Measurements from ENCODE around the gene CLDN20. TPM values are rescaled to one million over a fixed set of nuclear protein-coding genes. Genes with fewer than 3 reads are reported as not detected.

Gene CLDN20
- total and polyA plus RNA-seq, 2 of the 4 experiments (the other 2 are of a cell fraction): not detected

GRCh38 chr6:155310596-155310995 lies 46.8 kb downstream of the CLDN20 start:
- peak overlapping the region; percentile 24; the same call in 1 of the 2 replicates for H3K56ac ChIP-seq (ENCODE audit: extremely low read depth, insufficient read depth, low read length)
- H4K20me1 ChIP-seq (ENCODE audit: insufficient read depth, low read length): no peaks in the 10 kb centered on the region
- H3K4me3 ChIP-seq (ENCODE audit: insufficient read depth, low read depth, low read length): no peak overlapping the region
- H2BK120ac ChIP-seq (ENCODE audit: low read depth, low read length): peak overlapping the region; percentile 63; the same call in 1 of the 2 replicates
- H3K27ac ChIP-seq (ENCODE audit: insufficient read depth, low read length): no peak overlapping the region
- H3K9me3 ChIP-seq (ENCODE audit: control insufficient read depth, insufficient read depth, low read length): no peaks in the 10 kb centered on the region
- no peaks in the 10 kb centered on the region for H3K27me3 ChIP-seq (ENCODE audit: control insufficient read depth, insufficient read depth, low read length)
- H2AK5ac ChIP-seq (ENCODE audit: low read depth, low read length): no peak overlapping the region
- H3K79me1 ChIP-seq (ENCODE audit: low read depth in 1 of 2, low read length in 2 of 2): peaks cover 29 to 42% of the 10 kb centered on the region in 2 experiments
- H2BK15ac ChIP-seq (ENCODE audit: low read depth, low read length): peak overlapping the region; percentile 59; the same call in 1 of the 3 replicates
- H4K91ac ChIP-seq (ENCODE audit: insufficient read depth, low read depth, low read length): peak overlapping the region; percentile 53; the same call in 1 of the 2 replicates
- no peak overlapping the region for H2AK9ac ChIP-seq (replicated peaks; ENCODE audit: low read depth, low read length, poor library complexity)
- H4K8ac ChIP-seq (ENCODE audit: low read depth in 2 of 2, low read length in 2 of 2): no peak overlapping the region
- DNase-seq: peak; percentile 61
- H3K4ac ChIP-seq (ENCODE audit: low read depth, low read length): no peak overlapping the region; the same call in 1 of the 2 replicates
- no TSS peak for BruUV-seq (replicated peaks)
- H2BK20ac ChIP-seq (ENCODE audit: low read depth, low read length): peak overlapping the region; percentile 35; the same call in 1 of the 2 replicates
- peak overlapping the region; percentile 76 for H2BK5ac ChIP-seq (ENCODE audit: low read depth, low read length, poor library complexity, severe bottlenecking)
- POLR2A ChIA-PET (ENCODE audit: unreplicated experiment): interaction anchor here (0.6 kb wide), 2 partner anchors 27 to 1752 kb away, joined by 3 to 6 read pairs; no protein-coding TSS in a partner anchor
- H3K18ac ChIP-seq (ENCODE audit: low read depth, low read length): peak overlapping the region; percentile 24; the same call in 1 of the 2 replicates
- no peak for ATAC-seq (ENCODE audit: low read depth)
- H3K14ac ChIP-seq (replicated peaks; ENCODE audit: low read depth, low read length): no peak overlapping the region
- peak overlapping the region; percentile 53; the same call in 1 of the 2 replicates for H3K4me2 ChIP-seq (ENCODE audit: low read depth, low read length)
- WGBS, 2 experiments (ENCODE audit: extremely low coverage in 2 of 2, insufficient read length in 1 of 2): no CpG with 5 or more reads among the region's 2 CpGs
- dilution Hi-C loops (cut with HindIII; ENCODE audit: low sequenced_read_pairs, unreplicated experiment) (no loop called here), in situ Hi-C loops (cut with MboI; ENCODE audit: low sequenced_read_pairs) (no loop called here), intact Hi-C loops (cut with micrococcal nuclease) (loop anchor here (5.0 kb wide), 2 partner anchors 383 to 438 kb away; no protein-coding TSS in a partner anchor)
- TF ChIP-seq RAD21 (IDR thresholded peaks at IDR 0.05; ENCODE audit: low read length) (no peak), CEBPB (IDR thresholded peaks at IDR 0.05; ENCODE audit: low read depth, low read length) (no peak), CHD1 (IDR thresholded peaks at IDR 0.05; ENCODE audit: low read depth, low read length) (no peak), RFX5 (IDR thresholded peaks at IDR 0.05; ENCODE audit: low read depth, low read length) (no peak), NFE2L2 (IDR thresholded peaks at IDR 0.05; ENCODE audit: low read depth, low read length) (no peak), FOS (IDR thresholded peaks at IDR 0.05; ENCODE audit: low read depth, low read length) (peak; percentile 41; the same call in 1 of the 2 replicates), CTCF (conservative IDR thresholded peaks at IDR 0.05; ENCODE audit: low read depth, low read length) (no peak), BHLHE40 (IDR thresholded peaks at IDR 0.05; ENCODE audit: low read depth, low read length) (peak; percentile 74), USF2 (IDR thresholded peaks at IDR 0.05; ENCODE audit: low read depth, low read length) (no peak), ELK1 (IDR thresholded peaks at IDR 0.05; ENCODE audit: borderline replicate concordance, low read depth, low read length) (no peak), MAZ (IDR thresholded peaks at IDR 0.05; ENCODE audit: borderline replicate concordance, low read depth, low read length) (no peak), RCOR1 (IDR thresholded peaks at IDR 0.05; ENCODE audit: insufficient replicate concordance, low read length) (no peak), POLR2A (IDR thresholded peaks at IDR 0.05; ENCODE audit: low read depth, low read length) (no peak)
- peak overlapping the region; percentile 70; the same call in 1 of the 2 replicates for H4K5ac ChIP-seq (ENCODE audit: low read depth, low read length)
- no peaks in the 10 kb centered on the region; the same call in none of the 2 replicates for H3K9me1 ChIP-seq (ENCODE audit: insufficient read depth, low read length)
- peaks cover 2% of the 10 kb centered on the region; the same call in 1 of the 2 replicates for H3K36me3 ChIP-seq (ENCODE audit: control insufficient read depth, insufficient read depth, low read length)
- H3K4me1 ChIP-seq (ENCODE audit: control insufficient read depth, insufficient read depth, low read length): peaks cover 6% of the 10 kb centered on the region
- no peak overlapping the region for H2AFZ ChIP-seq (replicated peaks; ENCODE audit: low read length, poor library complexity)
- no peak overlapping the region for H3K9ac ChIP-seq (ENCODE audit: low read depth, low read length)
- CTCF ChIA-PET: no interaction called here
- H3K23ac ChIP-seq (ENCODE audit: low read depth, low read length): peak overlapping the region; percentile 48; the same call in 1 of the 2 replicates

Measured in IMR-90 (cell line).